HG03139 (cell line): ENCODE results near the gene IL9.

Source experiments
- ATAC-seq: cut with Tn5 transposase; IDR thresholded peaks from one replicate; pipeline ENCODE4 v1.9.1; 2021; ENCODE audit not compliant: unreplicated experiment

Gene IL9

DNA sequence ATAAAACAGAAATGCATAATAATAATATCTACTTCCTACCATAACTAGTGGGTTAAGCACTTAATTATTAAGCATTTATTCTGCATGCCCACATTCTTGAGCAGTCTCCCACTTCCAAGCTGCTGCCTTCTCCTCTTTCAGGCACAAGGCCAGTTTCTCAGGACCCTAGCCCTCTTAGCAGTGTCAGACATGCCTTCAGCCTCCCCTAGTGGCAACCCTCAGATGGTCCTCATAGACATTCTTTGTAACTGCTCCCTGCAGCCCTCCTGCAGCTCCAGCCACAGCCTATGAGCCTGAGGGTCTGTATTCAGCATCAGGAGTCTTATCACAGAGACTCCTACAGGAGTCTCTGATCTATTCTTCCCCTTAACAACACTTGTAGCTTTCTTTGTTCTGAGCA is 3.9 kb downstream of the IL9 start:
- ATAC-seq = no peak

DNA sequence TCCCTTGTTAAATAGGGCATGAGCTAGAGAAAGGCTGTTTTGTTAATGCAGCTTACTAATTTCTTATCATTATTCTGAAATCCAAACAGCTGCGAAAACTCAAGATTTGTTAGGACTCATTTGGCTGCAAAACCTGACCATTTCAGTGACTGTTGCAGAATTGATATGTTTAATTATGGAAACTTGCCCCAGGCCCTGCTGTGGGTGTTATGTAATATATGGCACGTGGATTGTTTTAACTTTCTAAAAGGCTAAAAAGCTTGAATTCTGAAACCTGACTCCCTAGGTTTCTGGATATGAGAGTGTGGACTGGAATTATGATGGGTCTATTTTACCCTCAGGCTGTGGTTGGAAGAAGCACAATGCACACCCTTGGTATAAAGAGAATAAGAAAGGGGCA is 4.4 kb downstream of the IL9 start:
- no peak for ATAC-seq

DNA sequence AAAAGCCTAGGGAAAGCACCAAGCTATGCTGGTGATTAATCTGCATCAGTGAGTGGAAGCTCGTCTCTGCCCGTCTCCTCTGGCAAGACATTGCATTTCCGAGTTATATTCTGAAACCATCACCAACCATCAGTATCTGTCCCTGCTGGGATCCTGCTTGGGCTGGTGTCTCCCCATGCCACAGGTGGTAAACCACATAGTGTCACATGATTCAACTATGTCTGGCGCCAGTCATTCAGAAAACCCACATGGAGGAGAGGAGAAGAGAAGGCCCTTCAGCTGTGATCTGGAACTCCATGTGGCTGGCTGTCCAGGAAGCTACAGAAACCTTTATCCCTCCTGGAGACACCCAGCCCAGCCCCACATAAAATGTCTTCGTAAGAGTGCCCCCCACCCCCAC is 4.8 kb downstream of the IL9 start:
- no peak for ATAC-seq

DNA sequence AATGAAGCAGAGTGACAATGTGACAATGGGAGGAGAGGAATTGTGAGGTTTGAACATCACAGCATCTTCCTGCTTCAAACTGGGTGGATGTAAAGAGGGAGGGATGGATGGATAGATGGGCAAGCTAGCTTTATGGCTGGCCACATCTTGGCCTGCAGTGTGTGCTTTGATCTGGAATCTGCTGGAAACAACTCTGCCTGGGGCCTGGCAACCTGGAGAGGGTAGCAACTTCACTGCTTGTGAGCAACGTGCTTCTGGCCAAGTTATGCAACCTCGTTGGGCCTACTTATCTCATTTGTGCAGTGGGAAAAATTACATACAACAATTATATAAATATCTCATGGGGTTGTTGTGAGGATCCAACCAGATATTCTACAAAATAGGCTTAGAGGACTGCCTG is 5.3 kb downstream of the IL9 start:
- no peak for ATAC-seq

DNA sequence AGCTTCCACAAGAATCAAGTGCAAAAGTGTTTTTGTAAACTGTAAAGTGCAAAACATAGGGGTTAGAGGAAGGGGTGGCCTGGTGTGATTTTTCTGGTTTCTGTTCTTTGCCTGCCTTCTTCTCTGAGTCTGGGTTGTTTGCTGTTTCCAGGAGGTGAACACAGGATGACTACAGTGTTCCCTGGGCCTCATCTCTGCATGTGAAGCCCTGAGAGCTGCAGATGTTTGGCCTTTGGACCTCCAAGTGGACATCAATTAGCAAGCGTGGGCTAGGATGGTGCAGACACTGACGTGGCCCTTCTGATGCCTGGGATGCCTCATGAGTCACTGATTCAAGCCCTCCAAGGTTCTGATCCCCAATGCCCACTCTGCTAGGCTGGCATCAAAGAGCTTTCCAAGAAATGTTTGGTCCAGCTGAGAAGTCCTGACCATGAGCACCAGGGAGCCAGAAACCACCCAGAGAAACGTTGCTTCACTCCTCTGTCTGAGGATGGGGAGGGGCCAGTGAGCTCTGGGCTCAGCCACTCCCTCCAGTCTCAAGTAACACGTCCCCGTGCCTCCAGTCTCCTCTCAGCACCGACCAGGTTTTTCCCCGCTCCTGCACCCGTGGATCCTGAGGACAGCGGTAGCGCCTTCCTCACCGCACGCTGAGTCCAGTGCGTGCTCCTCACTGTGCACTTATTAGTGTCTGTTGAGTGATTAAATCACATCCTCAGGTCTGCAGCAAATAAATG is 7.6 kb downstream of the IL9 start:
- ATAC-seq = no peak

DNA sequence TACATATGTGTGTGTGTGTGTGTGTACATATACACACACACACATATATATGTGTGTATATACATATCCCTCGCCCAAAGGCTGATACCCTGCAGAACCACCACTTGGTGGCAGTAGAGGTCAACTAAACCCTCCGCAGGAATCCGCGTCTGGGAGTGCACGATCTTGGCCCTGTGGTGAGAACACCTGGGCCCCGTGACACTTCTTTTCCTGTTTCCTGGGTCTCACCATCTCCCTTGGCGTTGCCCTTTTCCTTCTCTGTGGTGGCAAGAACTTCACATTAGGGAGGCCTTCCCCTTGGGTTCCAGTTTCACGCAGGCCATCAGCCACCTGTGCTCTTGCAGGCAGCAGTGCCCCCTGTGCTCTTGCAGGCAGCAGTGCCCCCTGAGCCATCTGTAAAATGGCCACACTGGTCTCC is 8.2 kb downstream of the IL9 start:
- ATAC-seq = peak; percentile 89

DNA sequence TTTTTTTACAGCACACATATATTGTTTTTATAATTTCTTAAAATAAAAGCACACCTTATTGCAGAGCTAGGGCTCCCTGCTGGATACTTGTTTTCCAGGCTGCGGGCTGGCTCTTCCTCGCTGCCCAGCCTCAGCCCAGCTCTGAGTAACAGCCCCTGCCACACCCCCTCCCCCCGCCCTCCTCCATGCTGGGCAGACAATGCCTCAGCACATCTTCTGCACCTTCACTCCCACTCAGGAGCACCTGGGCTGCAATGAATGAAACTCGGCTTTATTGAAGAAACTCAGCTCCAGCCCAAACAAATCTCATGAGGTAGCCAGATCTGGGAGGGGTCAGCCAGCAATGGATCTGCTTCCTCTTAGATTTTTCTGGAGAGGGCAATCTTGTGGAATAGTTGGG is 9.5 kb downstream of the IL9 start:
- ATAC-seq = no peak

DNA sequence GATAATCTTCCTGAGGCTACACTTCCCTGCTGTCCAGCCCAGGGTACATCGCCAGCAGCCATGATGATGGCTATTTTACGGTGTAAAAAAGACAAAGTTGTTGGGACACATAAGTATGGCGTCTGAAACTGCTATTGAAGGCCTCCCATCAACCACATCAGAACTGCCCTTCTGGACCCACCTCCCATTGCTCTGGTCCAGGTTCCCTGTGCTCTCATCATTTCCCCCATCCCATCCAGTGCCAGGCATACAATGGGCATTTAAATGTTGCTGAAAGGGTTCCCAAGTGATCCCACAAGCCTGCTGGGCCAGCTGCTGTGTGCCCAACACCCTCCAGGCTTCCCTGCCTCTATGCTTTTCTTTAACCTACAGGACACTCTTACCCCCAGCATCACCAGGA is 10.6 kb downstream of the IL9 start:
- ATAC-seq = no peak

DNA sequence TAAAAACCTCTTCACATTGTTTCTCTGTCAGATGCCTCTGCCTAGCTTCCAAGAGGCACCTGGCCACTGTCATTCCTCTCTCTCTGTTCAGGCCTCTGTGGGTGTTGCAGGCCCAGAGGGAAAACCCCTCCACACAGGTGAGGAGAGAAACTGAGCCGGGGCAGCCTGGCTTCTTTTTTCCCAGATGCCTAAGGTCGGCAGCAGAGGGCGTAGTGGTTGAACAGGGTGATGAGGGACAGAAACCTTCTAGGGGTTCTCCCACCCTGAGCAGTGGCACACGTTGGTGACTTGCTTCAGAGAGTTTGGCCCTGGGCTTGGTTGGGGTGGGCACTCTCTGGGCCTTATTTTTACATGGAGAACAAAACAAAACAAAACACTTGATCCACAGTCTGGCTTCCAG is 12.2 kb downstream of the IL9 start:
- ATAC-seq = no peak

DNA sequence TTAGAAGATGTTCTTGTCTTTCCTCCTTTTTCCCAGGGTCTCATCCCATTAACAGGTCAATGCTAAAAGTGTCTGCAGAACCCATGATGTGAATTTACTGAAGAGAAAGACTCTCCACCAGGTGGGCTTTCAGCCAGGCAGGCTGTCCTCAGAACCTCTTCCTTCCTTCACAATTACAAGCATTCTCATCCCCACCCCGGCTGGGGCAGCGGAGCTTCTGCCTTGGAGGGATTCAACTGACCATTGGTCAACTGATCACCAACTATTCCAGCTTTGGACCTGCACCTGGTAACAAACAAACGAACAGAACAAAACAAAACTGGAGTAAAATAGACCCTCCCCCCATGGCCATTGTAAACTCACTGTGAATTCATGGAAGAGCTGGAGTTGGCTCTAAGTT is 12.6 kb downstream of the IL9 start:
- ATAC-seq = no peak

DNA sequence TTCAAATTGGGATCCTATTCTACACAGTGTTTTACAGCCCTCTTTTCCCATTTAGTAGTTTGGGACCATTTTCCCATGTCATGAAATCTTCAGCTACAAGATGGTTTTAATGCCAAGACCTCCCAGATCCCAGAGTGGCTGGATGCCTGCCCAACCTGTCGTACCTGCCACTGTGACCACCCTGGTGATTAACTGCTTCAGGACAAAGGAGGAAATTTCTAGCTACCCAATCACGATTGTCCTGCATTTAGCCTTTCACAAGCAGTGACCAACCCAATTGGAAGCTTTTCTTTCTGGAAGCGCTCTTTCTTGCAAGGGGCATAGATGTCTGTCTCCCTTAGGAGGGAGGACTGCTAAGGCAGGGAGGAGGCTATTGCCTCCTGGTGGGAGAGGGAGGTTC is 13.8 kb downstream of the IL9 start:
- no peak for ATAC-seq

DNA sequence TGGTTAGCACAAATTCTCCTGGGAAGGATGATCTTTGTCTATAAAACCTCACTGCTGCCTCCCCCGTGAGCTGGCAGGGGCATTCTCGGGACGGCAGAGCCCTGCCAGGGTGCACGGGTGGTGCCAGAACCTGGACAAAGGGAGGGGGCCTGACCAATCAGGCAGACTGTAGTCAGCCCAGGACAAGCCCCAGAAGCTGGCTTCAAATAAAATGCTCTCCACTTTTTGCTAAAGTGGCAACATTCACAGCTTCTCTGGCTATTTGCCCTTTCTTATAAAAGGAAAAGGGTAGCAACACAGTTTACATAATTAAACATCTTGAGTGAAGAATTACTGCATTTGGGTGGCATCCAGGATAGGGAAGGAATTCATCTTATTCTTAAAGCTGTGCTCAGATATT is 14.4 kb downstream of the IL9 start:
- ATAC-seq = no peak

DNA sequence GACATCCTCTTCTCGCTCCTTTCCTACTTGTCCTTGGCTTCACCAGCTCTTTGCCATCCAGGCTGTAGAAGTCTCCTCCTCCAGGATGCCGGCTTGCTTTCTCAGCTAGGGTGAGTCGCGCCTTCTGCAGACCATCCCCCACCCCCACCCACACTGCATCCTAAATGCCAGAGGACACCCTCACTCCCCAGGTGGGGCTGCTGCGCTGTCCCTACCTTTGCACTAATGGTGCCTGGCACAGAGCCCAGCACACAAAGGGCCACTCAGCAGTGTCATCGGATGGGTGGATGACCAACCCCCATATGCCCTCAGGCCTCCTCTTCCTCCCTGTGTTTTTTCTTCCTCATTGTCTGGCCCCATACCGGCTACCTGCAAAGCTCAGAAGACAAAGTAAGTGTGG is 14.8 kb downstream of the IL9 start:
- no peak for ATAC-seq

DNA sequence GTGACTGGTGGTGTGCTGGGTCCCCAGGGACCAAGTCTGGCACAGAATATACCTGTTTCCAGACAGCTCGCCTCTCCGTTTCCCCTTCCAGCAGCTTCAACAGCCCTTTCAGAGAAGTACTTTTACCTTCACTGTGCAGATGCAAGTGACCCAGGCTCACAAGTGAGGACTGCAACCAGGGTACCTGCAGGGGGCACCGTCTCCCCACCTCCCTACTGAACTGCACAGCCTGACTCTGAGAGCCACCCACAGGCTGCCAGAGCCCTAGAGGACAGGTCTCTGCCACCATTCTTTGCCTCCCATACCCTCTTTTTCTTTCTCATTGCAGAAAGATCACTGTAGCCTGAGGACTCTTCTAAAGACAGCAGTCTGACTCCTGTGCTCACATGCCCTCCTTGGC is 15.4 kb downstream of the IL9 start:
- no peak for ATAC-seq

DNA sequence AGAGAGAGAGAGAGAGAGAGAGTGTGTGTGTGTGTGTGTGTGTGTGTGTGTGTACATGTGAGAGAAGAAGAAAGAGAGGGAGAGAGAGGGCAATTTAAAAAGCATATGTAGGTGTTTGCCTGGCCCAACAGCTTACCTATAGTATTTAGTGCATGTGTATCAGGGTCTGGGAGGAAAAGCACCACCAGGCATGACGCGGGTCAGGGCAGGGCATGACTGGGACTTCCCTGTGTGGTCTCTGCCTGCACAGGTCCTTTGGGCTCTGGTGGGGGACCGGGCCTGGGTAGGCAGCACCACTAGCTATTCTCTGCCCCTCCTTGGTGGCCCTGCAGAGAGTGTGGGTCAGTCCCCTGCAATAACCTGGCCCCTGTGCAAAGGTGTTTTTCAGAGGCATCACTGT is 16.1 kb downstream of the IL9 start:
- ATAC-seq = no peak

DNA sequence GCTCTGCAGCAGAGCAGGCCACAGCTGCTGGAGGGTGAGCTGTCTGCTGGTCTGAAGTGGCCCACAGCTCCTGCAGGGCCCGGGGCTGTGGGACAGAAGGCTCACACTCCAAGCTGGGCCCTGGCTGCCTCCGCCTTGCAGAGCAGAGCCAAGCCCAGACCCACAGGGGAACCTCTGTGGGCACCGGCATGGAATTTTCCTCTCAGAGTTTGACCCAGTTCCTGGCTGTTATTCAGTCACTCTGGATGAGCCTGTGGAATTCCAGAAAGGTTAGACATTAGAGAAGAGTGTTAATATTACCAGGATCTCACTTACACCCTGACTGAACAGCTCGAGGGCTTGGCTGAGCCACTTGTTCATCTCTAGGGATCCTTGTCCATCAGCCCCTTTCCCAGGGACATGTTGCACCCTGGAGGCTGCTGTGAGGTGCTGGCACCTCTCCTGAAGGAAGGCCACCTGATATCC is 17.5 kb downstream of the IL9 start:
- no peak for ATAC-seq

DNA sequence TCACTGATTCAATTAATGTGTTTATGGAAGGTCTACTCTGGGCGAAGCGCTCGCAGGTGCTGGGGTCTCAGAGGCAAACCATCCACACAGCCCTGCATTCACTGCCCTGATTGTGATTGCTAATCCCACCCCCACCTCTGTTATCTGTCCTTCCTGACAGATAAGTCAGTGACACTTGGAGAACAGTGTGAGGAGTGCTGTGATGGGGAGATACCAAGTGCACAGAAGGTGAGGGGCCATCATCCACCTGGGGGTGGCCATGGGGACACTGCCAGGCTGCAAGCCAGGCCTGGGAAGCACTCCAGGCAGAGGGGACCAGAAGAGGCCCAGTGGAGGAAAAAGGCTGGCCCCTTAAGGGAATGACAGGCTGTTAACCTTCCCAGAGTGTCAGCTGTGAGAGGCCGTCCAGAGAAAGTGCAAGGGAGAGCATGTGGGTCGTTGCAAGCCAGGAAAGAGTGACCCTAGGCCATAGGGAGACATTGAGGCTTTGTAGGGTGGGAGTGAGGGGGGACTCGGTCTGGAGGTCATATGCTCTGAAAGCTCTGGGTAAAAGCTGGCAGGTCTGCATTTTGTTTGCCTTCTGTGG is 18.0 kb downstream of the IL9 start:
- no peak for ATAC-seq

DNA sequence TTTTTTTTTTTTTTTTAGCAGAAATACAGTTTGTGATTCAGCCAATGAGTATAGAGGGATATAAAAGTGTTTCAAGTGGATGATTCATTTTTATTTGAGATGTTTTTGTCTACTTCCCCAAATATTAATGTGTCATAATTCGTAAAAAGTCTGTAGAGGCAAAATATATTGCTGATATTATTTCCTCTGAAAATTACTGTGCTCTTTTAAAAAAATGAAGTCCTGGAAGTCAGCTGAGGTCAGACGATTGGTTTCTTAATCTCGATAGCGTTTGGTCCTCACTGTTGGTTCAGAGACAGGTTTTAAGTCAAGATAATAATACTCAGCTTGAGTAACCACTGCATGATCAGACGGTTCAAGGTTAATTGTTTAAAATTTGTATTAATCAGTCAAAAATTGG is 19.5 kb downstream of the IL9 start:
- ATAC-seq = no peak

DNA sequence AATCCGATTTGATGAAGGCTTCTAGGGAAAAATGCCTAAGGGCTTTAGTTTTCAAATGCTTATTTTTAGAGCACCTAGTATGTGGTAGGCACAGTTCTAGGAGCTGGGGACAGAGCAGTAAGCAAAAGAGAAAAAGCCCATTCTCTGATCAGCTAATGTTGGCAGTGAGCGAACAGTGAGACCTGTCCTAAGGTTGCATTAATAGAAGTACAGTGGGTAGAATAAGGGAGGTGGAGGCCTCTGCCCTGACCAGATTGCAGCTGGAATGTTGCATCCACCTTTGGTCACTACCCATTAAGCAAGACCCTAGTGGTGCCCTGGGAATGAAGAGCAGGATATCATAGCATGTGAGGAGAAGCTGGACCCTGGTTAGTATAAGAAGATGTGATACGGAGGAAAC is 20.1 kb downstream of the IL9 start:
- ATAC-seq = no peak

DNA sequence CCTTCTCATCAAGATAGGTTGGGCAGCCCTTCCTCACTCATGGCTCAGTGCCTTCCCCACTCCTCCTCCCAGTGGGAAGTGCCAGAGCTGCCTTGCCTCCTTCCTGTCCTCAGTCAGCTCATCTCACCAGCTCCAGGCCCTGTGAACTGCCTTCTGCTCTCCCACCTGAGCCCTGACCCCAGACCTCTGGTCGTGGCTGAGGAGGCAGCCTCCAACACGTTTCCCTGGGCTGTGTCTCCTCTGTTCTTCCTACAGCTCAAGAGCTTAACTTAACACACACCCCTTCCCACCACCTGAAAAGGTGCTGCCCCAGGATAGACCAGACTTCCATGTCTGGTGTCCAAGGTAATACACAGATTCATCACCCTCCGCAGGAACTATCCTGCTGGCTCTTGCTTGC is 21.2 kb downstream of the IL9 start:
- no peak for ATAC-seq

DNA sequence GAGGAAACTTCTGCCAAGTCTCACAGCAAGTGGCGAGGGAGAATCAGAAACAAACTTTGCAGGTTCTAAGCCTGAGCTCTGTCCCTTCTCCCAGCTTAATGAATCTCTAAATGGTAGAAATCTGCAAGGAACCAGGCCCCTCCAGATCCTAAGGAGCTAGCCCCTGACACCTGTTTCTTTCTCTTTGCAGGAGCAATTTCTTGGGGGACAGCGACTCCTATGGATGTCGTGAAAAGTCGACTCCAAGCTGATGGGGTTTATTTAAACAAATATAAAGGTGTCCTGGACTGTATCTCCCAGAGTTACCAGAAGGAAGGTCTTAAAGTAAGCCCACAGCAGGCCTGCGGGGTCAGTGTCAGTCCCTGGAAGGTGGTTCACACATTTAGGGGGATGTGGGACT is 21.8 kb downstream of the IL9 start:
- no peak for ATAC-seq

DNA sequence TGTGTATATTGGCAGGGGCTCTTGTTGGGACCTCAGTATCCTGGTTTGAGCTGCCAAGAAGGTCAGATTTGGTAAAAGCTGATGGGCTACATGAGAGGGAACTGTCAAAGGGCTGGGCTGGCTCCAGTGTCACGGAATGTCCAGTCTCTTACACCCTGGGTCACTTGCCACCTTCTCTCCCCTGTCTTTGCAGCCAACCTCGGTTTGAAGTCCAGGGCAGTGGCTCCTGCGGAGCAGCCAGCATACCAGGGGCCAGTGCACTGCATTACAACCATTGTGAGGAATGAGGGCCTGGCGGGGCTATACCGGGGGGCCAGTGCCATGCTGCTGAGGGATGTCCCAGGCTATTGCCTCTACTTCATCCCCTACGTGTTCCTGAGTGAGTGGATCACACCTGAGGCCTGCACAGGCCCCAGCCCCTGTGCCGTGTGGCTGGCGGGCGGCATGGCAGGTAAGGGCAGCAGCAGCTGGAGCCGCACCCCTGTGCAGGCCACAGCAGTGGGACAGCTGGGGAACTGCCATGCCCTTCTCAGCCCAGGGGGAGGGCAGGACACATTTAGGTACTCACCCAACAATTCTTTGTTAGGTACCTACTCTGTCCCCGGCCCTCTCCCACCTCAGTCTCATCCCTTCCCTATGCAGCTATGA is 24.2 kb downstream of the IL9 start:
- ATAC-seq = no peak

DNA sequence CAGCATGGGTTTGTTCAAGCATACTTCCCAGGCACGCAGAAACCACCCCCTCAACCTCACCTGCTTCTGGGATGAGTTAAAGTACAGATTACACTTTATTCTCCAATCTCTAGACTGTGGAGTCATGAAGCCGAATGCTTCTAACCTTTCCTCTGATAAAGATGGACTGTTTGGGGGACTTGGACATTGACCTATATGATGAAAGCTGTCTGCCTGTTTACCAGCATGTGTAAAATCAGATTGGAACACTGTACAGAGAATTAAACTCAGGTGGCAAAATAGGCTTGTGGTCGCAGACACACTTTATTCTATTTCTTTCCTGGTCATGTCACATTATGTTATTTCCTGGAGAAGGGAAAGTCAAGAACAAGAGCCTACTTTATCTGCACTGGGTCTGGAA is 25.7 kb downstream of the IL9 start:
- ATAC-seq = no peak
